AG10803 (cell line): ENCODE results near the gene UQCRH.
A peak's percentile ranks its signal among the peaks of the same experiment; 100 is the strongest.

Source experiments
- DNase-seq: peaks from one replicate; pipeline ENCODE4 v3.0.0; 2010; ENCODE audit warnings: low read depth
- H3K4me3 ChIP-seq: 2 replicates; pipeline ENCODE4 v1.5.1; 2011; ENCODE audit warnings: mild to moderate bottlenecking, low read length, control low read depth
- TF ChIP-seq, protein P1 (sequence below): conservative IDR thresholded peaks from 2 replicates; pipeline ENCODE4 v1.5.1; 2011; ENCODE audit warnings: mild to moderate bottlenecking, low read length, control low read depth, inconsistent platforms

UQCRH gene

GRCh38 chr1:46298387-46298786 is 5.1 kb upstream of the UQCRH start:
- H3K4me3 ChIP-seq = no peak overlapping the region
- DNase-seq = no peak
- TF ChIP-seq, protein P1, sequence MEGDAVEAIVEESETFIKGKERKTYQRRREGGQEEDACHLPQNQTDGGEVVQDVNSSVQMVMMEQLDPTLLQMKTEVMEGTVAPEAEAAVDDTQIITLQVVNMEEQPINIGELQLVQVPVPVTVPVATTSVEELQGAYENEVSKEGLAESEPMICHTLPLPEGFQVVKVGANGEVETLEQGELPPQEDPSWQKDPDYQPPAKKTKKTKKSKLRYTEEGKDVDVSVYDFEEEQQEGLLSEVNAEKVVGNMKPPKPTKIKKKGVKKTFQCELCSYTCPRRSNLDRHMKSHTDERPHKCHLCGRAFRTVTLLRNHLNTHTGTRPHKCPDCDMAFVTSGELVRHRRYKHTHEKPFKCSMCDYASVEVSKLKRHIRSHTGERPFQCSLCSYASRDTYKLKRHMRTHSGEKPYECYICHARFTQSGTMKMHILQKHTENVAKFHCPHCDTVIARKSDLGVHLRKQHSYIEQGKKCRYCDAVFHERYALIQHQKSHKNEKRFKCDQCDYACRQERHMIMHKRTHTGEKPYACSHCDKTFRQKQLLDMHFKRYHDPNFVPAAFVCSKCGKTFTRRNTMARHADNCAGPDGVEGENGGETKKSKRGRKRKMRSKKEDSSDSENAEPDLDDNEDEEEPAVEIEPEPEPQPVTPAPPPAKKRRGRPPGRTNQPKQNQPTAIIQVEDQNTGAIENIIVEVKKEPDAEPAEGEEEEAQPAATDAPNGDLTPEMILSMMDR = no peak

- peak; percentile 41 for DNase-seq
- TF ChIP-seq, protein P1 = no peak
Measured at GRCh38 chr1:46300673-46301405, 2.7 kb upstream of the UQCRH start.

DNA sequence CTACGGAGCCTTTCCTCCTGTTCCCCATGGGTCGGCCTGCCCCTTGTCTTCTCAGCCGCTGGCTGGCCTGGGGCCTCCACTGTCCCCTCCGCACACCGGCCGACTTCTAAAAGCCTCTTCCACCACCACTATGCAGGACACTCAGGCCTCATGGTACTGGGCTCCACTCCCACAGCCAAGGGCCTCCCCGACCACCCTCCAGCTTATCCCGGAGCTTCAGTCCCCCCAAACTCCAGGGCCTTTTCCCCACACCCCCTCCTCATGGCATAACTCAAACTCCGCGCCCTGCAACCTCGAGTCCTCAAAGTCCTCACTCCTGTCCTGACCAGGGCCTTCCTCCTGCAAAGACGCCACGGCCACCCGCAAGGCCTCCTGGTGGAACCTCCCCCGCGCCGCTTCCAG is 2.1 kb upstream of the UQCRH start:
- H3K4me3 ChIP-seq = peak overlapping the region; percentile 92
- DNase-seq = no peak
- TF ChIP-seq, protein P1 = no peak

More at GRCh38 chr1:46300673-46301405, 2.7 kb upstream of the UQCRH start:
- peak overlapping the region; percentile 92 for H3K4me3 ChIP-seq

DNA sequence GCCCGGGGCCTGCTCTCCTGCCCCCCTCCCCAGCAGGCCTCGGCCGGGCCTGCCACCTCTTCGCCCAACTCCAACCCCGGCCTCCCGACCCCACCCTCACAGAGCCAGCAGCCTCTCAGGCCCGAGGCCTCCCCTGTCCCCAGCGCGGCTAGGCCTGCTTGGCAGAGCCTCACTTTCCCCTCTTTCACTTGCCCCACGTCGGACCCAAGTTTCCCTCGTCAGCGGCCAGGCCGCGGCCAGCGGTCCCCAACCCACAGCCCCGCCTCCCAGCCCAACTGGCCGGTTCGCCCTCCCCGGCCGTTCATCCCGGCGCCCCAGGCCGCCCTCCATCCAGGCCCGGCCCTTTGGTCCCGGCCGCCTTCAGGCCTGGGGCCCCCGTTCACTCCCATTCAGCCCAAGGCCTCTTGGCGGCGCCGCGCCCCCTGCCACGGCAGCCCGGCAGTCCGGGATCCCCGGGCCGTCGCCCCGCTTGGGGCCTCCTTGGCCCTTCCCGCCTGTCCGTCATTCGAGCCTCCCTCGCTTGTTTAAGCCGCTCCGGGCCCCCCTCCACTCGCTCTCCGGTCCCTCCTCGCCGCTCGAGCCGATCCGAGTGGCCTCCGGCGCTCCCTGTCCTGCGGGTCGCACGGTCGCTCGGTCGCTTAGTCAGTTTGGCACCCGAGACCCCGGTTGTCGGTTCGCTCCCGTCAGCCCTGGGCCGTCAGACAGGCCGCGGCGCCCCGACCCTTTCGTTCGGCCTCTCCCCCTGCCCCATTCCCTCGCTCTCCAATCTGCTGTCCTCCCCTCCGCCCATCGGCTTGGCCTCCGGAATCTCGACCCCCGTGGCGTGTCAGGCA is 1.5 kb upstream of the UQCRH start:
- peak overlapping the region; percentile 92 for H3K4me3 ChIP-seq
- TF ChIP-seq, protein P1 = 0 out of 2 replicates have a peak, but pooled peaks have one; percentile 4
- peak; percentile 68 for DNase-seq

DNA sequence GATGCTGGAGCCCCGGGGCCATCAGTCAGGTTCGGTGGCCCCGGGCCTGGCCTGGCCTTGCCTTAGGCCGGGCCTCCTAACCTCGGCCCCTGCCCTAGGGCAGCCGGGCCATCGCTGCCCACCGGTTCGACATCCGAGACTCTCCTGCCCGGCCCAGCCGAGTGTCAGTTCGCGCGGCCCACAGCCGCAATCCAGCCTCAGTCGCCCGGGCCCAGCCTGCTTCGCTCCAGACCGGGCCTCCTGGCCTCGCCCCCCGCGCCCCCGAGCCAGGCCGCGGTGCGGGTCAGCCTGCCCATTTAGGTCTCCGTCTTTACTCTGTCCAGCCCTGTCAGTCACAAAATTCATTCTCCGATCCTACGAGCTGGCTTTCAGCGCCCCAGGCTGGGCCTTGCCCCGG is 859 bp upstream of the UQCRH start:
- DNase-seq = peak; percentile 43
- TF ChIP-seq, protein P1 = no peak

DNA sequence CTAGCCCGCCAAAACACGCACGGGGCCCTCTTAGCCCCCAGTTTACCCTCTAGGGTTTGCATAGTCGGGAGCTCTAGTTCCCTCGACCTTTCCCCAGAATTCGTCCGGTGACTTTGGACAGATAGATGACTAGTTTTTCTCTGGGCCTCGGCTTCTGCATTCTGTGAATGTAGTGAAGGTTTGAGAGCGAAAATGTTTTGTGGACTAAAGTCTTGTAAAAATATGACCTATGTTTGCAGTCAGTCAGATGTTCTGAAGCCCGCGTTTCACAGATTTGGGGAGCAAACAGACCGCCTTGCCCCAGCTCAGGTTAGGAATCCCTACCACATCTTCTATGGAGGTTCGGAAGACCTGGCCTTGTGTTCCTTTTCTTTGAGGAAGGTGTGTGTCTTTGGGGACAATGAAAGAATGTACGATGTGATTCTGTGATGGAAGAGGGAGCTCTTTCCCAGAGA is 401 bp downstream of the UQCRH start:
- no peak for DNase-seq
- peak overlapping the region; percentile 92 for H3K4me3 ChIP-seq
- TF ChIP-seq, protein P1 = no peak

More for the DNA sequence above, 859 bp upstream of the UQCRH start:
- H3K4me3 ChIP-seq = peak overlapping the region; percentile 92

GRCh38 chr1:46306159-46306530 is 2.6 kb downstream of the UQCRH start:
- no peak for DNase-seq
- TF ChIP-seq, protein P1 = no peak
- no peak overlapping the region for H3K4me3 ChIP-seq
